ENCODE measurements around the gene FGF22.
"Not testable (repeated sequence)": the region's sequence is repeated elsewhere in the genome, so short reads cannot be mapped to it uniquely, and the experiment has no call there.

Gene FGF22

DNA sequence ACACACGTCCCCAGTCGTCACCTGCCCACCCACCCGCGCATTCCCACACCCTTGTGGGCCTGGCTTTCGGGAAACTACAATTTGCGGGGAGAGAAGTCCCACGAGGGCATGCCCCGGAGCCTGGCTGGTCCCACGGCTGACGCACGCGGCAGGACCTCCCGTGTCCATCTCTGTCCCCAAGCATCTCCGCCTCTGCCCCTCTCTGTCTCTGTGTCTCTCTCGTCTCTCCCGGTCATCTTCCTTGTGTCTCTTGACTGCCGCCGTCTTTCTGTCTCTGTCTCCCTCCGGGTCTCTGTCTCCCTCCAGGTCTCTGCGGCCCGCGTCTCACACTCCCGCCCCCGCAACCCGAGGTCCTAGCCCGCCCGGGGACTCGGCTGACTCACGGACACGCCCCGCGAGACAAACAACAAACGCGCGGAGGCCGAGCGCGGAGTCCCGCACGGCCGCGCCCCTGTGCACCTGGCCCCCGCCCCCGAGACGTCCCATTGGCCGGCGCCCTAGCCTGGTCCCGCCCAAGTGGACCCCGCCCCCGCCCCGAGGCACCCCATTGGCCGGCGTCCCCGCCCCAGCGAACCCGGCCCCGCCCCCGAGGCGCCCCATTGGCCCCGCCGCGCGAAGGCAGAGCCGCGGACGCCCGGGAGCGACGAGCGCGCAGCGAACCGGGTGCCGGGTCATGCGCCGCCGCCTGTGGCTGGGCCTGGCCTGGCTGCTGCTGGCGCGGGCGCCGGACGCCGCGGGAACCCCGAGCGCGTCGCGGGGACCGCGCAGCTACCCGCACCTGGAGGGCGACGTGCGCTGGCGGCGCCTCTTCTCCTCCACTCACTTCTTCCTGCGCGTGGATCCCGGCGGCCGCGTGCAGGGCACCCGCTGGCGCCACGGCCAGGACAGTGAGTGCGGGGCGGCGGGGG is at the start of gene FGF22:
TSS of gene FGF22 (plus strand) at position 627 of the 908 bp plus-strand sequence. CDS start at position 674, 47 bp downstream.
- DNase-seq (ENCODE audit: extremely low read depth in 1 of 2, low read depth in 1 of 2) = peak; percentile 86 to 91

GRCh38 chr19:590396-590745 is 49.3 kb upstream of the FGF22 start:
- DNase-seq (ENCODE audit: extremely low read depth in 1 of 2, low read depth in 1 of 2) = no peak

GRCh38 chr19:590750-591098 is 49.0 kb upstream of the FGF22 start:
- DNase-seq (ENCODE audit: extremely low read depth in 1 of 2, low read depth in 1 of 2) = no peak

DNA sequence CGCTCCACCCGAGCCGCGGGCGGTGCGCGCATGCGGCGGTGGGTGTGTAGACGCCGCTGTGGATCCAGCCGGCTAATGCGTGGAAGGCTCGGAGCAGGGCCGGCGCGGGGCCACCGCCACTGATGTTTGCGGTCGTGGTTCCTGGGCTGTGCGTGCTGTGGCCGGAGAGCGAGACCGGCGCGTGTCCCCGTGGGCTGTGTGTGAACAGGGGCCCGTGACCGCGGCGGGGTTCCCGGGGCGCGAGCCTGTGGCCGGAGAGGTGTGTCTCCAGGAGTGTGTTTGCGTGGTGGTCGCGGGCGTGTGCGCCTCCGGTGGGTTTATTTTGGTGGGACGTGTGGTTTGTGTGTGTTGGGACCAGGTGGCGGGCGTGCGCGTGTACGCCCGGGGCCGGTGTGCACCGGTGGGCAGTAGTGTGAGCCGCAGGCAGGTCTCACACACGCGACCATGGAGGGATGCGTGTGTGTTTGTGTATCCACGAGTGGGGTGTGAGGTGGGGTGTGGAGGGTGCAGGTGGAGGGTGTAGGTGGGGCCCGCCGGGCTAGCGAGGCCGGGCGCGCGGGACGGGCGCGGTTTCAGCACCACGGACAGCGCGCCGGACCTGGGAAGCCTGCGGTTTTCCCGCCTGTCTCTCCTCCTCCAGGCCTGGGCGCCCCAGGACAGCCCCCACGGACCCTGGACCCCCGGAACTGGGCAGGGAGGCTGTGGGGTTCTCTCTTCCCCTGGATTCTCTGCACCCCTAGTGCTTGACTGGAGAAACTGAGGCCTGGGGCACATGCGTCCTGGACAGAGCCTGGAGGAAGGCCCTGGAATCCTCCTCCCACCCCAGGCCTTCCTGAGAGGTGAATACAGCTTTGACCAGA is 48.4 kb upstream of the FGF22 start:
- no peak for DNase-seq (ENCODE audit: extremely low read depth in 1 of 2, low read depth in 1 of 2)

- no peak for DNase-seq (ENCODE audit: extremely low read depth in 1 of 2, low read depth in 1 of 2)
These were observed 47.6 kb upstream of the FGF22 start for GRCh38 chr19:592101-592500.

DNA sequence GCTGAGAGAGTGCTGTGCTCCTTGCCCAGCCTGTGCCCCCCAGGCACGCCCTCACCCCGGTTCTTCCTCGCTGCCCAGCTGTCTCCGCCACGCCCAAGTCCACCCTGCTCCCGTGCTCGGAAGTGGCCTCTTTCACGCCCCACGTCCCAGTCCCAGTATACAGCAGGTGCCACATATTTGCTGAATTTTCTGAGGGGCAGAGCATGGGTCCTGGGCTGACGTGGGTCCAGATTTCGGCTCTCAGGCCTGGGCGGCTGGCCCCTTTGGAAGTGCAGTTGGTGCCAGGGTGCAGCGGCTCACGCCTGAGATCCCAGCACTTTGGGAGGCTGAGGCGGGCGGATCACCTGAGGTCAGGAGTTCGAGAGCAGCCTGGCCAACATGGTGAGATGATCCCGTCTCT is 46.6 kb upstream of the FGF22 start:
- DNase-seq (ENCODE audit: extremely low read depth in 1 of 2, low read depth in 1 of 2) = no peak

DNA sequence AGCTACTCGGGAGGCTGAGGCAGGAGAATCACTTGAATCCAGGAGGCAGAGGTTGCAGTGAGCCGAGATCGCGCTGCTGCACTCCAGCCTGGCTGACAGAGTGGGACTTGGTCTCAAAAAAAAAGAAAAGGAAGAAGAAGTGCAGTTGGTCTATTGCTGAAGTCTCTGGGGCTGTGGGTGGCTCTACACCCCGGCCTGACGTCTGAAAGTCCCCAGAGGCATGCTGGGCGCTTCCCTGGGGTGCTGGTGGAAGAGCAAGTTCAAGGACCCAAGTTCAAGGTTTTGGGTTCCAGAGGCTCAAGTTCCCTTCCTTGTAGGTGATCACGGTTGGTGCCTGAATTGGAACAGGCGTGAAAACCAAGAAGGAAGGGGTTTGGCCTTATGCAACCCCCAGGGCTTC is 46.2 kb upstream of the FGF22 start:
- no peak for DNase-seq (ENCODE audit: extremely low read depth in 1 of 2, low read depth in 1 of 2)

- DNase-seq (ENCODE audit: extremely low read depth in 1 of 2, low read depth in 1 of 2) = no peak
These were observed 45.3 kb upstream of the FGF22 start for GRCh38 chr19:594265-594870.

GRCh38 chr19:595326-596262 is 44.1 kb upstream of the FGF22 start:
- DNase-seq (ENCODE audit: extremely low read depth in 1 of 2, low read depth in 1 of 2) = no peak

DNA sequence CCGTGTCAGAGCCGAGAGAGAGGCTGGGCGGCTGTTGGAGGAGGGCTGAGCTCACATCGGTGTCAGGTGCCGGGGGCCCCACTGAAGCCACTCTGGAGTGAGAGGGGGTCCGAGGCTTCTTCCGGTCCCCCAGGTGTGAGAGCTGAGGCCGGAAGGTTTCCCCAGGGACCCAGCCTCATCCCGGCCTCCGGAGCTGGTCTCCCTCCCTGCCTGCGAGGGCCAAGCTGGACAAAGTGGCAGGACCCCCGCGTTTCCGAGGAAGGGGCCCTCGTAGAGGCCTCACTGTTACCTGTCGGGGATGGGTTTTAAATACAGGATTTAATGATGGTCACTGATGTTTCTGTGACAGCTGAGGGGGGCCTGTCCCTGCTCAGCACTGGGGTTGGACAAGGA is 43.4 kb upstream of the FGF22 start:
- no peak for DNase-seq (ENCODE audit: extremely low read depth in 1 of 2, low read depth in 1 of 2)

DNA sequence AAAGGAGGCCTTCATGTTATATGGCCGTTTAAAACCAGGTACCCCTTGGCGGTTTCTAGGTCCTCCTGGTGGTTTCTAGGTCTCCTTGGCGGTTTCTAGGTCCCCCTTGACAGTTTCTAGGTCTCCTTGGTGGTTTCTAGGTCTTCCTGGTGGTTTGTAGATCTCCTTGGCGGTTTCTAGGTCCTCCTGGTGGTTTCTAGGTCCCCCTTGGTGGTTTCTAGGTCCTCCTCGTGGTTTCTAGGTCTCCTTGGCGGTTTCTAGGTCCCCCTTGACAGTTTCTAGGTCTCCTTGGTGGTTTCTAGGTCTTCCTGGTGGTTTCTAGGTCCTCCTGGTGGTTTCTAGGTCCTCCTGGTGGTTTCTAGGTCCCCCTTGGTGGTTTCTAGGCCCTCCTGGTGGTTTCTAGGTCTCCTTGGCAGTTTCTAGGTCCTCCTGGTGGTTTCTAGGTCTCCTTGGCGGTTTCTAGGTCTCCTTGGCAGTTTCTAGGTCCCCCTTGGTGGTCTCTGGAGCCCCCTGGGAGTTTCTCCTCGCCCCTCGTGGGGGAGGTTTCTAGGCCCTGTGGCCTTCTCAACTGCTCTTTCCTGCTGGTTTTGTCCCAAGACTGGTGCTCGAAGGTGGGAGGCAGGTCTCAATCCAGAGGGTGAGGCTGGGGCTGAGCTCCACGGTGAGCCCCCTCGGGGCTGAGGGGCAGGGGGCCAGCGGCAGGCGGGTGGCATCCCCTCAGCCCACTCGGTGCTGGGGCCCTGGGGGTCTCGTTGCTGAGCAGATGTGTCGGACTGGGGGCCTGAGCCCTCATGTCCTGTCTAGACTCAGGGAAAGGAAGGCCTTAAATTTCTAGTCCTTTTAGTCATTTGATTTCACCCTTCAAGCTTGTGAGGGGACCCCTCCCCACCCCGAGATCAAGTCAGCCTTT is 42.0 kb upstream of the FGF22 start:
- DNase-seq (ENCODE audit: extremely low read depth in 1 of 2, low read depth in 1 of 2) = no peak

DNA sequence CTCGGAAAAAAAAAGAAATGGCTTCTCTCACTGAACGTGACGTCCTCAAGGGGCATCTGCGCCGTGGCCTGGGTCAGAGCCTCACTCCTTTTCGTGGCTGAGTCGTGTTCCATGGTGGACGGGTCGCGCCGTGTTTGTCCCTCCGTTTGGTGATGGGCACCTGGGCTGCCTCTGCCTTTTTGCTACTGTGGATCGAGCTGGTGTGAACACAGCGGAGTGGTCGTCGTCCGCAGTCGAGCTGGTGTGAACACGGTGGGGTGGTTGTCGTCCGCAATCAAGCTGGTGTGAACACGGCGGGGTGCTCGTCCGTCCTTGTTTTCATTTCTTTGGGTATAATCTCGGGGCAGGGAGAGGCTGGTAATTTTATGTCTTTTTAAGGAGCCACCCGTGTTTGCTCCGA is 38.4 kb upstream of the FGF22 start:
- no peak for DNase-seq (ENCODE audit: extremely low read depth in 1 of 2, low read depth in 1 of 2)

DNA sequence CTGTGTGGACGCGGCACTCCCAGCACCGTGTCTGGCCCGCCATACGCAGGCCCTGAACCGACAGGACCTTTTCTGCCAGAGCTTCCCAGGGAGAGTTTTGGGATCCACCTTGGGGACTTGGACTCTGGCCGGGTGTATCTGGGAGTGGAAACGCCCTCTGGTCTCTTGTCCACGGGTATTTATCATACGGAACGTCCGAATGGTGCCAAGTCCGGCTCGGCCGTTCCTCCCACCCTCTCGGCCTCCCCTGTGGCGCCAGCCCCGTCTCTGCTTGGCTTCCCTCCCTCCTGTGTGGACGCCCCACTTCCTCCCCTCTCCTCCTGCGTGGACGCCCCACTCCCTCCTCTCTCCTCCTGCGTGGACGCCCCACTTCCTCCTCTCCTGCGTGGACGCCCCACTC is 37.9 kb upstream of the FGF22 start:
- DNase-seq (ENCODE audit: extremely low read depth in 1 of 2, low read depth in 1 of 2) = no peak

- no peak for DNase-seq (ENCODE audit: extremely low read depth in 1 of 2, low read depth in 1 of 2)
These were observed 37.0 kb upstream of the FGF22 start for GRCh38 chr19:602391-603301.

DNA sequence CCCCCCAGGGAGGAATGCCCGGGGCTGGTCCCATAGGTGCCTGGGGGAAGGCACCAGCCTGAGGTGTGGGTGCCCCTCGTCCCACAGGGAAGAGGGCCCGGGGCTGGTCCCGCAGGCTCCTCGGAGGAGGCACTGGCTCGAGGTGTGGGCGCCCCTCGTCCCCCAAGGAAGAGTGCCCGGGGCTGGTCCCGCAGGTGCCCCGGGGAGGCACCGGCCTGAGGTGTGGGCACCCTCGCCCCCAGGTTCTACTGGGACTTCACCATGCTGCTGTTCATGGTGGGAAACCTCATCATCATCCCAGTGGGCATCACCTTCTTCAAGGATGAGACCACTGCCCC is 36.4 kb upstream of the FGF22 start:
- DNase-seq (ENCODE audit: extremely low read depth in 1 of 2, low read depth in 1 of 2) = not testable (repeated sequence)

DNA sequence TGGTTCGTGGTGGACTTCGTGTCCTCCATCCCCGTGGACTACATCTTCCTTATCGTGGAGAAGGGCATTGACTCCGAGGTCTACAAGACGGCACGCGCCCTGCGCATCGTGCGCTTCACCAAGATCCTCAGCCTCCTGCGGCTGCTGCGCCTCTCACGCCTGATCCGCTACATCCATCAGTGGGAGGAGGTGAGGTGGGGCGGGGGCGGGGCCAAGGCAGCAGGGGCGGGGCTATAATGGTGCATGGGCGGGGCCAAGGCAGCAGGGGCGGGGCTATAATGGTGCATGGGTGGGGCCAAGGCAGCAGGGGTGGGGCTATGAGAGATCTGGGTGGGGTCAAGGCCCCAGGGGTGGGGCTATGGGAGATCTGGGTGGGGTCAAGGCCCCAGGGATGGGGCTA is 35.9 kb upstream of the FGF22 start:
- DNase-seq (ENCODE audit: extremely low read depth in 1 of 2, low read depth in 1 of 2) = not testable (repeated sequence)

GRCh38 chr19:604355-604754 is 35.3 kb upstream of the FGF22 start:
- DNase-seq (ENCODE audit: extremely low read depth in 1 of 2, low read depth in 1 of 2) = peak in 1 of 2 donors; percentile 54

Data from stimulated activated CD8-positive, alpha-beta memory T cell treated with anti-CD3 and anti-CD28 coated beads, Interleukin-7, amount 100 ng/mL, for 48 hours (primary cell).